HG03108 (cell line): ENCODE results near the gene CCN5.
"Not testable (repeated sequence)": the region's sequence is repeated elsewhere in the genome, so short reads cannot be mapped to it uniquely, and the experiment has no call there.

Source experiments
- ATAC-seq: cut with Tn5 transposase; IDR thresholded peaks from one replicate; pipeline ENCODE4 v1.9.1; 2021; ENCODE audit warnings: moderate library complexity; ENCODE audit not compliant: unreplicated experiment

Gene CCN5

GRCh38 chr20:44756011-44756688, 41.0 kb downstream of the CCN5 start:
- no peak for ATAC-seq

GRCh38 chr20:44756956-44757355, 41.8 kb downstream of the CCN5 start:
- ATAC-seq = no peak

- ATAC-seq = no peak
These were observed 43.3 kb downstream of the CCN5 start for GRCh38 chr20:44758247-44759101.

GRCh38 chr20:44759595-44759994, 44.4 kb downstream of the CCN5 start:
- ATAC-seq = no peak

DNA sequence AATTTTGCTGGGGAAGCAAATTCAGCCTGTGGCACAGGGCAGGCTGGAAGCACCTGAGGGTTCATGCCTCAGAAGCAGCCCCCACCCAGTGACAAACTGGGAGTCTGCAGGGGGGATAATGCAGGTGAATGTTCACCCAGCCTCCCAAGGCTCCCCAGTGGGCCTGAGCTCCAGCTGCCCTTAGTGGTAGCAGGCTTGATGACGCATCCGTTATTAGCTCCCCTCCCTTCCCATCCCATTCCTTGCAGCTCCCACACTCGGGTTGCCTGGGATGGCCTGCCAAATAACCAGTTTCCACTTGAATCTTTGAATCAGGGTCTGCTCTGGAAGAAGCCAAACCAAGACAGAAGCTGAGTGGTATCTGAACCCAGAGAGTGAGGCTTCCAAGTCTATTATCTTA, 46.3 kb downstream of the CCN5 start:
- no peak for ATAC-seq

GRCh38 chr20:44762466-44763140, 47.4 kb downstream of the CCN5 start:
- no peak for ATAC-seq

- not testable (repeated sequence) for ATAC-seq
These were observed 48.6 kb downstream of the CCN5 start for GRCh38 chr20:44763798-44764197.

DNA sequence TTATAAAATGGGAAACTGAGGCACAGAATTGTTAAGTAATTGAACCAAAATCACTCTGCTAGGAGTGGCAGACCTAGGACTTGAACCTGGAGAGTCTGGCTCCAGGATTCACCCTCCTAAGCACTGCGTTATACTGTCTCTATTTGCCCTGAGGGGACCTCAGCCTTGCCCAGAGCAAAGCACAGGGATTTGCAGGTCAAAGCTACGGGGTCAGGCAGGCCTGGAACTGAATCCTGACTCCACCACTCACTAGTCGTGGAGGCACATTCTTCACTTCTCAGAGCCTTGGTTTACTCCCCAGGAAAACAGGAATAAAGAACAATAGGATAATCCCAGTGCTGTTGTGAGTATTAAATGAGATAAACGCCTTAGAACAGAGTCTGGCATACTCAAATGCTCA, 49.9 kb downstream of the CCN5 start:
- ATAC-seq = no peak

DNA sequence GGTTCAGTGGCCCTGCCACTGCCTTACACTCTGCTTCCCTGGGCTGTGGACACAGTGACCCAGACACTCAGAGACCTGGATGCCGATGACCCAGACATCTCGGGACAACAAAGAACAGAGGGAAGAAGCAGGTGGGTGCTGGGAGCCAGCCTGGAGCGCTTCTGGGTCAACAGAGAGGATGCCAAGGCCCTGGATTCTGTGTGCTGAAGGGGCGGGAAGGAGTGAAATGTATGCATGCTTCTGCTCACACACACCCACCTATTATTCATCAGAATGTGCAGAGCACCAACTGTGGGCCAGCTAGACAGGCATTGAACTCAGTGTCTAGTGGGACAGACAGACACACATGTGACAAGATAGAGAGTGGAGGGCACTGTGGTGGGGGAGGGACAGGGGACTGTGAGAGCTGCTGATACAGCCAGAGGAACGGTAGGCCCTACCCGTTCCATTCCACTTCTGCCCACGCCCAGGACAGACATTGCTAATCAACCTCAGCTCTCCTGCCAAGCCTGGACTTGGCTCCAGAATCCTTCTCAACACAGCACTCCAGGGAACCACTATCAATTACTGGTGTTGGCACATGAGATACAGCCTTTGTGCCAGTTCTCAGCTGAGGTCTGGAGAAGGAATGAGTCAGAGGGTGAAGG, 50.7 kb downstream of the CCN5 start:
- no peak for ATAC-seq

DNA sequence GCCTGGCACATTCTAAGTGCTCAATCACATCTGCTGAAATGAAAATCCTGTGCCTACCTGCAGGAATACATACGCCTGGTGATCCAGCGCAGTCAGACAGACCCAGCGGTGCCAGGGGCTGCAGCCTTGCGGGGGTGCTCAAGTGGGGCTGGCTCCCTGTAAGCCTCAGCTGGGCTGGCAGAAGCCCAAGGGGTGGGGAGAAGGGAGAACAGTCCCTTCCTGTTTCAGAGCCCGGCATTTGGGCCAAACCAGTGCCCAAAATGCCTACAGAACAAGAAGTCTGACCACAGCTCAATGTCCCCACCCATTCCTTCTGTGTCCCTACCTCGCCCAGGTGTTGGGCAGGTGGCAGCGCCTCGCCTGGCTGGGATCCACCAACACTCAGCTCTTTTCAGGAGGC, 53.1 kb downstream of the CCN5 start:
- ATAC-seq = no peak

DNA sequence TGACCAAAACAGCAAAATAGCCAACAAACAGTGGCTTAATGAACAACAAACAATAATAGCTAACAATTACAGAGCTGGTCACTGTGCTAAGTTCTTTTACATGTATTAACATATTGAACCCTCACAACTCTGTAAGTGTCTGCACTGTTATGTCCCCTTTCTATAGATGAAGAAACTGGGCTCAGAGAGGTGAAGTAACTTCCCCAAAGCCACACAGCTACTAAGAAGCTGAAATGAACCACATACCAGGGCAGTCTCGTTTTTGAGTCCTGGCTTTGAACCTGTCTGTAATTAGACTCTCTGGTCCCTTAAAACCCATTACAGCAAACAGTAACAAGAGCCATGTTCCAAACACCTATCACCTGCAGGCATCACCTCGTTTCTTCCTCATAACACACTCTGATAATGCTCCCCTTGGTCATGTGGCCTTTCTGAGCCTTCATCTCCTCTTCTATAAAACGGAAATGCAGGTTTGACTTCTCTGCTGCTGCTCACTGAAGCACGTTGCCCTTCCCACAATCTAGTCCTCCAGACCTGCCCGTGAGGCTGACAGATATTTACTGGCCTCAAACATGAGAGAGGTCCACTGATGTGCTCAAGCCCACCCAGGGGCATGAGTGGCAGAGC, 53.8 kb downstream of the CCN5 start:
- no peak for ATAC-seq

GRCh38 chr20:44769481-44769863, 54.3 kb downstream of the CCN5 start:
- no peak for ATAC-seq

- ATAC-seq = no peak
These were observed 55.5 kb downstream of the CCN5 start for GRCh38 chr20:44770484-44771171.

DNA sequence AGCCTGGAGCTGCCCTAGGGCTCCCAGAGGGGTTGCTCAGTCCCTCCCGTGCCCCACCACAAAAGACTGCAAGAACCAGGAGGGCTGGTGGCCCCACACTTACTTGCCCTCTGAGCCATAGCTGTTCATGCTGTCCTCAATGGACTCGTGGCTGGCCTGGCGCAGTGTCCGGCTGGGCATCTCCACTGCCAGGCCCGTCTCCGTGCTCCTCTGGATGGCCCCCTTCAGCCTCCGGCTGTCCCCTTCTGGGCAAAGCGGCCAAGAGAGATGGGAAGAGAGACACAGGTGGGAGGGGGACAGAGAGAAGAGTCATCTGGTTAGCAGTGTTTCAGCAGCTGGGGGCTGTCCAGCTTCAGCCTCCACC, 56.0 kb downstream of the CCN5 start:
- ATAC-seq = no peak

DNA sequence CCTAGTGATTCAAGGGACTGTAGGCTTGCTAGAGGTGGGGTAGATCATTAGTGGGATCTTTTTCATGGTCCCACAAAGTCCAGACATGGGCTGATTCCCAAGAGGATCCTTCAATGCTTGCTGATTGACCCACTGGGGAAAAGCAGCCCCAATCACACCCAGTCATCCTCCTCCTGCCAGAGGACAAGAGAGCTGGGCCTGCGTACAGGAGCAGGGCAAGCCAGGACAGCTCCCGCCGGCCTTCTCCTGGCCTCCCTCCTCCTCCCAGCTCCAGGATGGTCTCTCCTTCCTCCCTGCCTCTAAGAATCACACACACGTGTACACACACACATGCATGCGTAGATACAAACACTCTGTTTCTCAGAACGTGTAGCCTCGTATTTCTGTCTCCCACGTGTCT, 57.5 kb downstream of the CCN5 start:
- ATAC-seq = no peak

DNA sequence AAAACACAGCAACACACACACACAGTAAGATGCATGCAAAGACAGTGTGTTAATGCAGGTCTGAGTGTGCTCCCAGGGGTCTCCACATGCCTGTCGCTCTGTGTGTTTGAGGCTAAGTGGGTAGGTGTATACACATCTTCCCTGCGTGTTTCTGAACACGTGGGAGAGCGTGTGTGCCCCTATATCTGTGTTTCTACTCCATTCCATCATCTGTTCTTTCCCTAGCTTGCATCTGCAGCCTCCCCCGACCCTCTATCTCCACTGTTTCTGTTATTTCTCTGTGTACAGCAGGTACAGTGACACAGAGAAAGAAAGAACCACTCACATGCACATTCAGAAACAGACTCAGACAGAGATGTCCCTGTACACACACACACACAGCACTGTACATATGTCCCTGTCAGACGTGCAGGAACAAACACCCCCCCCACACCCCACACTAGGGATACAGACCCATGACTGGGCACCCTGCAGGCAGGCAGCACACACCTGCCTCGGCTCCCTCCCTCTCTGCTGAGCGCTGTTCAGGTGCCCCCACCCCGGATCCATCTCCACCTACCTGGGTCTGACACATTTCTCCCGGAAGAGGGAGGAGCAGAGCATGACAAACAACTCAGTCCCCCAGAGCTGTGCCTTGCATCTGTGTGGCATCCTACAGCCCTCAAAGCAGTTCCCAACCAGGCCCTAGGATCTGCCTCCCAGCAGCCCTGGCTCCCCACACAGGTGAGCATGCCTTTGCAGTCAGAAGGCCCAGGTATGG, 58.1 kb downstream of the CCN5 start:
- ATAC-seq = no peak

DNA sequence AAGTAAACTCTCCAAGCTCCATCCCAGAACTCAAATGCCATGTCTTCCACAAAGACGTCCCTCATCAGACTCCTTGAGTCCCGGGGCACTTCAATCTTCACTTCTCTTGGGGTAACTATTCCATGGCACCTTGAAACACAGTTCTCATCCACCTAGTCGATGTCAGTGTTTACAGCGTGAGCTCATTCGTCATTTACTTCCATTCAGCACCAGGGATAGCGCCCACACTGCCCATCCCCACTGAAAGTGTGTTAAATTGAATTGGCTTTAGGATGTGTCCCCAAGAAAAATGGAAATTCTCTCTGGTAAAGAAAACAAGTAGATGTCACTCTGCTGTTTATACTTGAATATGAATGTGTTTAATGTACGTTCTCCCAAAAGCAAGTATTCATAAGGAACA, 61.8 kb downstream of the CCN5 start:
- ATAC-seq = no peak
